Measurements from ENCODE around the gene FIGNL1. TPM values are rescaled to one million over a fixed set of nuclear protein-coding genes. Genes with fewer than 3 reads are reported as not detected.
"Not testable (repeated sequence)": the region's sequence is repeated elsewhere in the genome, so short reads cannot be mapped to it uniquely, and the experiment has no call there.

The FIGNL1 gene
- total and polyA plus RNA-seq, 2 donors (not counting 1 experiment from before 2014, with no cell fraction given): 3.6 to 24.5 TPM

DNA sequence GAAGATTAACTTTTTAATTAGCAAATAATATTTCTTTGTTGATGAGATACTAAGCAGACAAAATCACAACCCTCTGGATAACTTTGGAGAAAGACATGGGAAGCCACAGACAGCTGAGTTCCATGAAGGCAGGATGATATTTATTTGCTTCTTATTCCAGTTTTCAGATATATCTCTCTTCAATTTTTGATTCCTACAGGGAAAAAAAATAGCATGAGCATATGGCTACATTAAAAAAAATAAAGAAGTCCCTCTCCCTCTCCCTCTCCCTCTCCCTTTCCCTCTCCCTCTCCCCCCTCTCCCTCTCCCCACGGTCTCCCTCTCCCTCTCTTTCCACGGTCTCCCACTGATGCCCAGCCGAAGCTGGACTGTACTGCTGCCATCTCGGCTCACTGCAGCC lies 8.5 kb upstream of the FIGNL1 start:
- not testable (repeated sequence) for H3K9me3 Mint-ChIP-seq (ENCODE audit: insufficient read depth)
- CTCF ChIA-PET: interaction anchor here (0.7 kb wide), 1 partner anchor 50 kb away, joined by 3 read pairs; no protein-coding TSS in a partner anchor
- no CpG with 5 or more reads among the region's 4 CpGs for WGBS (ENCODE audit: insufficient coverage)

GRCh38 chr7:50456371-50457123 lies 6.4 kb upstream of the FIGNL1 start:
- Mint-ChIP-seq H3K27me3 (peaks cover 6% of the 10 kb centered on the region), H3K4me3 (no peak overlapping the region), H3K27ac (no peak overlapping the region), H3K9me3 (ENCODE audit: insufficient read depth) (no peaks in the 10 kb centered on the region), H3K4me1 (peaks cover 2% of the 10 kb centered on the region)
- H3K27me3 ChIP-seq (replicated peaks in 1 of 4; ENCODE audit: control extremely low read depth in 1 of 4, control insufficient read depth in 3 of 4, insufficient read depth in 4 of 4, low read length in 3 of 4): peaks cover 0 to 3% (median 0%) of the 10 kb centered on the region in 4 experiments
- no CpG with 5 or more reads among the region's 3 CpGs for WGBS (ENCODE audit: insufficient coverage)
- ChIA-PET POLR2A (no interaction called here), CTCF (no interaction called here)
- H3K4me3 ChIP-seq (ENCODE audit: control extremely low read depth in 1 of 5, extremely low read depth in 1 of 5, insufficient read depth in 1 of 5, low read depth in 2 of 5, low read length in 4 of 5): no peak overlapping the region
- H3K36me3 ChIP-seq (replicated peaks in 1 of 2; ENCODE audit: control extremely low read depth in 1 of 2, control insufficient read depth in 1 of 2, extremely low read depth in 1 of 2, insufficient read depth in 2 of 2, low read length in 1 of 2): no peaks in the 10 kb centered on the region
- H2AFZ ChIP-seq (ENCODE audit: insufficient read depth, low read depth, low read length, poor library complexity, severe bottlenecking): no peak overlapping the region
- no peak for TF ChIP-seq CTCF (IDR thresholded peaks at IDR 0.05)
- TF ChIP-seq EZH2 (IDR thresholded peaks at IDR 0.05; ENCODE audit: borderline replicate concordance, insufficient read depth, low read depth, low read length, poor library complexity, severe bottlenecking): no peak
- no peaks in the 10 kb centered on the region for H3K4me1 ChIP-seq (ENCODE audit: control insufficient read depth in 2 of 2, insufficient read depth in 2 of 2, low read length in 2 of 2)
- no peak overlapping the region for H3K4me2 ChIP-seq (replicated peaks; ENCODE audit: low read depth, low read length, poor library complexity, severe bottlenecking)
- ATAC-seq (ENCODE audit: low read depth) (no peak), DNase-seq (no peak)
- H4K20me1 ChIP-seq (ENCODE audit: control insufficient read depth, insufficient read depth, low read length, poor library complexity, severe bottlenecking): no peaks in the 10 kb centered on the region
- intact Hi-C loops (cut with micrococcal nuclease): no loop called here
- H3K9me3 ChIP-seq (ENCODE audit: control extremely low read depth in 1 of 3, control insufficient read depth in 2 of 3, insufficient read depth in 1 of 3, low read length in 2 of 3): no peaks in the 10 kb centered on the region
- H3K79me2 ChIP-seq (ENCODE audit: control insufficient read depth, insufficient read depth, low read length): no peaks in the 10 kb centered on the region
- no peak overlapping the region for H3K9ac ChIP-seq (ENCODE audit: low read length)
- H3K27ac ChIP-seq (ENCODE audit: low read length in 2 of 2): no peak overlapping the region

More for the DNA sequence above, 8.5 kb upstream of the FIGNL1 start:
- H3K9me3 ChIP-seq (ENCODE audit: control extremely low read depth in 1 of 3, control insufficient read depth in 2 of 3, insufficient read depth in 1 of 3, low read length in 2 of 3); H3K9ac ChIP-seq (ENCODE audit: low read length); H3K4me1 Mint-ChIP-seq; H3K4me3 Mint-ChIP-seq; H3K27me3 Mint-ChIP-seq; H2AFZ ChIP-seq (ENCODE audit: insufficient read depth, low read depth, low read length, poor library complexity, severe bottlenecking); H3K27ac ChIP-seq (ENCODE audit: low read length in 2 of 2); H3K27ac Mint-ChIP-seq; H3K4me1 ChIP-seq (ENCODE audit: control insufficient read depth in 2 of 2, insufficient read depth in 2 of 2, low read length in 2 of 2); H3K36me3 ChIP-seq (replicated peaks in 1 of 2; ENCODE audit: control extremely low read depth in 1 of 2, control insufficient read depth in 1 of 2, extremely low read depth in 1 of 2, insufficient read depth in 2 of 2, low read length in 1 of 2); intact Hi-C loops (cut with micrococcal nuclease); H4K20me1 ChIP-seq (ENCODE audit: control insufficient read depth, insufficient read depth, low read length, poor library complexity, severe bottlenecking); H3K4me3 ChIP-seq (ENCODE audit: control extremely low read depth in 1 of 5, extremely low read depth in 1 of 5, insufficient read depth in 1 of 5, low read depth in 2 of 5, low read length in 4 of 5); DNase-seq; H3K79me2 ChIP-seq (ENCODE audit: control insufficient read depth, insufficient read depth, low read length); H3K4me2 ChIP-seq (replicated peaks; ENCODE audit: low read depth, low read length, poor library complexity, severe bottlenecking); ATAC-seq (ENCODE audit: low read depth); H3K27me3 ChIP-seq (replicated peaks in 1 of 4; ENCODE audit: control extremely low read depth in 1 of 4, control insufficient read depth in 3 of 4, insufficient read depth in 4 of 4, low read length in 3 of 4); POLR2A ChIA-PET: not testable (repeated sequence)

Measured in B cell (primary cell).